GM18519 (cell line): ENCODE results near the gene PLCD1.

Source experiments
- ATAC-seq: cut with Tn5 transposase; IDR thresholded peaks from one replicate; pipeline ENCODE4 v1.9.1; 2021; ENCODE audit warnings: mild to moderate bottlenecking, moderate library complexity; ENCODE audit not compliant: unreplicated experiment, low FRiP score

Gene PLCD1

GRCh38 chr3:38018296-38019266, 10.9 kb downstream of the PLCD1 start:
- no peak for ATAC-seq

- ATAC-seq: no peak
Measured at GRCh38 chr3:38017445-38018295, 11.8 kb downstream of the PLCD1 start.

- ATAC-seq: no peak
Measured at GRCh38 chr3:38016847-38017444, 12.5 kb downstream of the PLCD1 start.

GRCh38 chr3:38016410-38016809, 13.0 kb downstream of the PLCD1 start:
- ATAC-seq: no peak

- no peak for ATAC-seq
Measured at GRCh38 chr3:38015984-38016383, 13.5 kb downstream of the PLCD1 start.

GRCh38 chr3:38015485-38015884, 14.0 kb downstream of the PLCD1 start:
- ATAC-seq: no peak

- no peak for ATAC-seq
Measured at GRCh38 chr3:38011111-38011510, 18.3 kb downstream of the PLCD1 start.

- no peak for ATAC-seq
Measured at GRCh38 chr3:38009807-38010591, 19.4 kb downstream of the PLCD1 start.

GRCh38 chr3:38008971-38009580, 20.4 kb downstream of the PLCD1 start:
- no peak for ATAC-seq

GRCh38 chr3:38008191-38008701, 21.2 kb downstream of the PLCD1 start:
- no peak for ATAC-seq

GRCh38 chr3:38007754-38008090, 21.7 kb downstream of the PLCD1 start:
- ATAC-seq: no peak

- ATAC-seq: no peak
Measured at GRCh38 chr3:38006445-38006995, 22.9 kb downstream of the PLCD1 start.

GRCh38 chr3:38006031-38006430, 23.4 kb downstream of the PLCD1 start:
- ATAC-seq: no peak

- ATAC-seq: no peak
Measured at GRCh38 chr3:38005076-38006020, 24.1 kb downstream of the PLCD1 start.

GRCh38 chr3:38004415-38005075, 24.9 kb downstream of the PLCD1 start:
- ATAC-seq: peak; percentile 57

GRCh38 chr3:38003817-38004414, 25.5 kb downstream of the PLCD1 start:
- no peak for ATAC-seq

- no peak for ATAC-seq
Measured at GRCh38 chr3:38003371-38003816, 26.0 kb downstream of the PLCD1 start.
